ENCODE results near the gene CPB2.

CPB2 gene, protein sequence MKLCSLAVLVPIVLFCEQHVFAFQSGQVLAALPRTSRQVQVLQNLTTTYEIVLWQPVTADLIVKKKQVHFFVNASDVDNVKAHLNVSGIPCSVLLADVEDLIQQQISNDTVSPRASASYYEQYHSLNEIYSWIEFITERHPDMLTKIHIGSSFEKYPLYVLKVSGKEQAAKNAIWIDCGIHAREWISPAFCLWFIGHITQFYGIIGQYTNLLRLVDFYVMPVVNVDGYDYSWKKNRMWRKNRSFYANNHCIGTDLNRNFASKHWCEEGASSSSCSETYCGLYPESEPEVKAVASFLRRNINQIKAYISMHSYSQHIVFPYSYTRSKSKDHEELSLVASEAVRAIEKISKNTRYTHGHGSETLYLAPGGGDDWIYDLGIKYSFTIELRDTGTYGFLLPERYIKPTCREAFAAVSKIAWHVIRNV

DNA sequence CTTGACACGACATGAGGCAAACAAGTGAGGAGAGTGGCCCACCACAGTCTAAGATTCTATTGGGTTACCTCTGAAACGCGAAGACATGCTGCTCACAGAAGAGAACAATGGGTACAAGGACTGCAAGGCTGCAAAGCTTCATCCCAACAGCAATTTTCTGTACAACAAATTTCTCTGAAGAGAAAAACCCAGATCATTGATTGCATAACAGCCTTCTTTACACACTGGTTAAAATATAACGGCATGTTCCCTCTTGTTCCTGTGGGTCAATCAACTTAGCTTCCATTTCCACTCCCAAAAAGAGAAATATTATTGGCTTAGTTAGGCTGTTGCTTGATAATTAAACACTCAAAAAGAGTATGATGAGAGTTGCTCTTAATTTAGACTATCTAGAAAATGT is at the start of gene CPB2:
Gene CPB2, minus strand, starts transcription at position 166 of the 400 bp plus-strand sequence. Its CDS starts 24 bp downstream, at position 142.
- no peak for DNase-seq

DNA sequence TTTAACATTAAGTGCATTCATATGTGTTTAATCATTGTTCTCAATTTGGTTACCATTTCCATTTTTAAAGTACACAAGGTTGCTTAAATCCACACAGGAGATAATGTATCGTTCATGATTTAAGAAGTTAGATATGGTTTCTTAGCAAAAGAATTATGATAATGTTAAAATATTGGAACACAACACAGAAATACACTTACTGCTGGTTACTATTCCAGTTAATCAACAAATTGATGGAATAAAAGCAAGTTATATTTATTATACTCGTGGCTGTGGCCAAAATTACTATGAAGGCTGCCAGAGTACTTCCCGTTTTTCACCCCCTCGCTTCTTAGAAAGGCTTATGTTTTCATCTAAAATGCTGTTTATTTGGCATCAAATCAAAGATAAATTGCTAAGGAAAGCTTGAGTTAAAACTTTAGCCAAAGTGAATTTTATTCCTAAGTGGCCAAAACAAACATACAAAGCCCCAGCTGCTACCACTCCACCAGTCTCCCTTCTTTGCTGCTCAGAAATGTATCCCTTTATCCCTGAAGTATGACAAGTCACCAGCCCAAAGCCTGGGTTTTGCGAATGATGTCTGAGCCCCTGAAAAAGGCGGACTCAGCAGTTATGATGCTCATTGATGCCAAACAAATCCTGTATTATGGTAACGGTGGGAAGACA is 49.4 kb upstream of the CPB2 start:
- DNase-seq = no peak

DNA sequence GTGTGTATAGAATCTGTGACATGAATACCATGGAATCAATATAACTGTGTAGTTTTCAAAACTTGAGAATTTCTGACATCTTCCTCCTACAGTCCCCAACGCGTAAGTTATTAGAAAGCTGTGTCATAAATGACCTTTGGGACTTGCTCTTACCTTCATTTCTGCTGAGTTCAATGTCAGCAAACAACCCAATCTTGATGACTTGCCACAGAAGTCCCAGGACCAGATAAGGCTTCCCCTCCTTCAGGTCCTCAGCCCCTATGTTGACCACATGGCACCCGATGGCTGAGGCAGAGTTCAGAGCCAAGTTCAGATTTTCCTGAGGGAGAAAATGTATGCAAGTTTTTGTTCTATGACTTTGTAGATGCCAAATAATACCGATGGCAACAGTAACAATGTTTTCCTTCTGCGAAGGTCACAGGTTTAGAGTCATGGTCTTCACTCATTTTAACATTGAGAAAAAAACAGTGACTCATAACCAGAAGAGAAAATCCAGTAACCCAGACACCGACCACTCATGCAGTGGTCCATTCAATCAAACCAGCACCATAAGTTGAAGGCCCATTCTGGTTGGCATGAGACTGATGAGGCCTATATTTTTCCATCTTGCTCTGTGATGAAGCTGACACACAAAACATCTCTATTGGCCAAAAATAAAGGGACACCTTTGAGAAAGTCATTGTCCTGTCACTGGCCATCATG is 47.9 kb upstream of the CPB2 start:
- DNase-seq = no peak

DNA sequence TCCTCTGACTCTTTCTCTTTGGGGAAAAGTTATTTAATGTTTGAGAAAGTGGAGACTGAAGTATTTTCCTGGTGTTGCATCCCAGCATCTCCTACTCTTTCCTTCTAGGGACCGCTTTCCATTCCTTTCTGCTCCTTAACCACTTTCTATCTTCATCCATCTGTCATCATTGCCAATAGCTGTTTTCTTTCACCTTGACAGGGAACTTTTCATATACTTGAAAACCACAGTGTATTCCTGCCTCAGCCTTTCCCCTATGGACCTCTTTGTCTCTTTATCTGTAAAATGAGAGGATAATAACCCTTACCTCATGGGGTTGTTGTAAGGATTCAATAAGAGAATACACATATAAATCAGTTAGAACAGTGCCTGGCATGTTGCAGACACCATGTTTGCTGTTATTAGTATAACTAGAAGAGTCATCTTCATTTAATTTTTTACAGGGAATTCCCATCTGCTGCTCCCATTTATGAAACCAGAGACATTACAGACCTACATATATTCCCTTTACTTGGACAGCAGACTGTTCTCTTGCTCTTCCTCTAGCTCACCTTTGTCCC is 45.4 kb upstream of the CPB2 start:
- no peak for DNase-seq

DNA sequence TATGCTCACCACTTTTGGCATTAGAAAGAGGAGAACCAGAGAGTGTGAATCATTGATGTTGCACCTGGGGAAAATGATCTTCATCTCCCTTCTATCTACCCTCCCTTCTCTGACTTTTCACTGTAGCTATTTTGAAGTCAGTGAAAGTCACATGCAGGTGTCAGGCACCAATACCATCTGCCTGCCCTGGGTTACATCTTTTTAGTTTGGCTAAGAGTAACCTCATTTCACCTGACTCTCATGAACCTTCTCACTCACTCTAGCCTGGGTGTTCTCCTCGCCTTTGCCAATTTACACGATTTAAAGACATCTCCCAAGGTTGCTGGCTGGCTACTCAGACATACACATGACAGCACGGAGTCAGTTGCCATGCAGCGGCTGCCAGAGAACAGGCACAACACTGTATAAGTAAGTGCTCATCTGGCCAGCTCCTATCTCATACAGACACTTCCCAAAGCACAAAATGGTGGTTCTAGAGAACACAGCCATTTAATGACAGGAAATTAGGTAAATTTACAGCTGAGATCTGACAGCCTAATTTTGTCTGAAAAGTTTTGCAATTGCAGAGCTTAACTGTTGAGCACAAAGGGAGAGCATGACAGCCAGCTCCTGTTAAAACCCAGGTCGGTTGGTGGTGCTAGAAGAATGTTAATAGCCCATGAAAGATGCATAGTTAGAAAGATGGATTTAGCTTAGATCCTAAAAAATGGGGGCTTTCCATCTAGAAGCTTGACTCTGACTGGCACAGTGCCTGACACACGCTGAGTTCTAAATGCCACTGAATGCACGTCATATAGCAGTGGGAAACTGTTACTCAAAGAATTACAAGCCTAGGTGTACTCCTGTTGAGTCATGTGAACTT is 44.7 kb upstream of the CPB2 start:
- no peak for DNase-seq

DNA sequence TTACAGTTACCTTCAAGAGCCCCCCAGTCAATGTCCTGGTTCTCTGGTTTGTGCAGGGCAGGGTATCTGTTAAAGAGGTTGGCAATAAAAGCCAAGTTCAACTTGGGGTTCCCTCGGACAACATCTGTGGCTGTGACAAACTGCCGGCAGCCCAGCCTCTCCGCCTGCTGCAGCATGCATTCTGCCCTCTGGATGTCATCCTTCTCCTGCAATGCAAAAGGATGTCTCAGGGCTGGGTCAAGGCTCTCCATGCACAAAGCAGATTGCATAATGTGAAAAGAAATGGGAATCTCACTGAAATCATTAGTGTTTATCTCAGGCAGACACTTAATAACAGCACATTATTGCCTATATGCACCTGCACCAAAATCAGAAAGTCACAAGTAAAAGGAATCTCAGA is 42.1 kb upstream of the CPB2 start:
- DNase-seq = no peak

DNA sequence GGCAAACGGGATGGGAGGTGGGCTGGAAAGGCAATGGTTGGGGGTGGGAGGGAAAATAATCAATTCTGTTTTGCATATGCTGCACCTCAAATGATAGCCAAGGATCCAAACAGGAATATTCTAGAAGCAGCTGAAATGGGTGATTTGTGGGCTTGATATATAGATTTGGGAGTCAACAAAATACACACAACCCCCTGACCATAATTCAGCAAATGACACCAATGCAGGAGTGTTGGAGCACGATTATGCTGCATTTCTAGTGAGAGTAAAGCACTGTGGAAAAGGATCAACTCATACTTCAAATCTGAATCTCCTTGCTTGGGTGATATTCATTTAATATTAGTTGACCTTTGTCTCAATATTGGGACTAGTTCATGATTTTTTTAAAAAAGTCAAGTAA is 41.1 kb upstream of the CPB2 start:
- DNase-seq = no peak

DNA sequence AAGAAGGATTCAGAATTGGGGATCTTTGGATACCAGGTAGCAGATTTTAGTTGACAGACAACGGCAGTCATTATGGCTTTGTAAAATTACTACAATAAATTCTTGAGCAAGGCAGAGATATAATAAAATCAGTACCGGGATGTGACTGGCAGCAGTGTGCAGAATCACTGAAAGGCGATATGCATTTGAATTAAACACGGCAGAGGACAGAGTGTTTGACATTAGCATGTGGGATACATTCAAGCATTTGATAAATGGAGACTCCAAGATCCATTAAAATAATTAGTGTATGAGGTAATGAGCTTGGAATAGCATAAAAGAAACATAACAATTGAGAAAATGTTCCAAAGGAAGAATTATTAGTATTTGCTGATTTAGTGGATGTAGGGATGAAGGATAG is 40.3 kb upstream of the CPB2 start:
- DNase-seq = no peak

DNA sequence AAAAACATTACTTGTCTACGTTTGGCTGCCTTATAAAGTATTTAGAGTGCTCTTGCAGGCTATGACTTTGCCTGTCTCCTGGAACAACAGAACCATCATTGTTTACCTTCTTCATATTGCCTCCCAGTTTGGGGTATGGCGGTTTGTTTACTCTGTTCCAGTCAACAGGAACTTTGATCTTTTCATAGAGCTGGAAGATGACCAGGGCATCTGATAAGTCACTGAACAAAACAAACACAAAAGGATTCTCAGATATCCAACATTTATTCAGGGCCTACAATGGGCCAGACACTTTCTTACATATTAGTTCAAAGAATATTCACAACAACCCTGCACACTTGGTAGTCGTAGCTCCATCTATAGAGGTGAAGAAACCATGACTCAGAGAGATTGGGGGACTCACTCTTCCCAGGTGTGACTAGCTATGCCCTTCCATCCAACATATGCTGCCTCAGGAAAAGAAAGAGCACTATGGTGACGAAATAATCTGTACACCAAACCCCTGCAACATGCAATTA is 38.4 kb upstream of the CPB2 start:
- no peak for DNase-seq

DNA sequence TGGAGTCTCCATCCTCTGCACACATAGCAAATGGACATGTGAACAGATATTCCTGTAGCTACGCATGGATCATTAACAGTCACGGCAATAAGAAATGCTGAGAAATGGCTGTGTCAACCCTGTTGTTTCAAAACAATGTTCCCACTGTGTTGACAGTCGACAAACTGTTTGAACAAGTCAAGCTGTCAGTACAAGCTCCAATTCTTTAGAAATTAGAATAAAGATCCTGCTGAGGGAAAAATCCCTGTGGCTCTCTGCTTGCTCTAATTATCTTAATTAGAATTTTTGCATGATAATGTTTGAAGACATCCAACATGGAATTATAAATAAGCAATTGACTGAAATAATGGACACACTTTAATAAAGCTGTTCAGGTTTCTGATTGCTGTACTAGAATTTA is 37.9 kb upstream of the CPB2 start:
- DNase-seq = no peak

DNA sequence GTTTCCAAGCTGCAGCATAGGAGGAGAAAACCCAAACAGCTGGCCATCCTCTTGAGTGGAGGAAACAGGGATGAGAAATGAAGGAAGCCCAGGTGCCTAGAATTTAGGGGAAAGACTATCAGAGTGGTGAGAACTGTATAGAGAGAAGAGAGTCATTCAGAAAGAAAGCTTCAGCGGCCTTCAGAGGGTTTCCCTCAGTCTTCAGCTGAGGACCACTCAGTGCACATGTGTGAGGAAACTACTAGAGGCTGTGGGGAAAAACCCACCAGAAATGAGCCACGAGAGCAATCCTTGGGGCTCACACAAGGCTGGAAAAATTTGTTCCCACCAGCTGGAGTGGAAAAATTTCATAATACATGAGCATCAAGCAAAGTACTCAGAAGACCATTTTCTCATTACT is 35.2 kb upstream of the CPB2 start:
- DNase-seq = no peak

DNA sequence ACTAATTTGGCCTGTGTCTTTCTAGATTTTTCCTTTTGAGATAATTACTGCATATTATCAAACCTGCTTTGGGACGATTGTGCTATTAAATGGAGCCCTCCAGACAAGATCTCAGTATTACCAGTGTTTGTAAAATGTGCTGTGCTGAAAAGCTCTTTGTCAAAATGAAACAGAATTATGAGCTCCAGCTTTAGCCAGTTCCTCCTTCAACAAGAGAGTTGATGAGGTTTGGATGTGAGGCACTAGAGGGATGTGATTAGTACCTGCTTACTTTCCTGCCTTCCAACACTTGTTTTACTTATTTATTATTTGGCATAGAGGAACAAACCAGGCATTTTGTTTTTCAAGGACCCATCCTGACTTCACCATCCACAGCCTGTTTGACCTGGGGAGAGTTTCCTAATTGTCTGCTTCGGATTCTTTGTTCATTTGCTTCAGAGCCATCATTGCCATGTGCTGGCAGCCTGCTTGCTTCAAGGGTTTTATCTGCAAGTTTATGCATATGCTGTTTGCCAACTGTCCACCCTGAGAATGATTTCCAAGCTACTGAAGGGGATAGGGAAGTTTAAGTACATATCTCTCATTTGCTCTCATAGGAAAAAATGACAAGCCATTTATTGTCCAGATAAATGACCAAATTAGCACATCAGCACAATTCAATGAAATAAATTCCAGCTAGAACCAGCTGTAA is 32.9 kb upstream of the CPB2 start:
- DNase-seq = no peak

DNA sequence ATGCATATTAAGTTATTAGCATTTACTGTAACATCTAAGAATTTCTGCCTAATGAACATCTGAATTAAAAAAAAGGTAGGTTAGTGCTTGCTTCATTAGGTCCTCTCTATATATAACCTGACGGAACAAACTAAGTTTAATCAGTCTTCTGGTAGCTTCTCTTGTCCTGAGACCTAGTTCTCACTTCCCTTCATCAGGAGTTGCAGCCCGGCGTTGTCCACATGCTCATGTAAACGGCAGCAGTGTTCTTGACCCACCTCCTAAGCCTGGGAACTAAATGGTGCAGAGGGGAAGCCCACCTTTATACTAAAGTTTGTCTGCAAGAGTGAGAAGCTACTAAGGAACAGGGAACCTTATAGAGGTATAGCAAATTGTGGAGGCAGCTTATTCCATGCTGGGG is 31.9 kb upstream of the CPB2 start:
- DNase-seq = no peak

DNA sequence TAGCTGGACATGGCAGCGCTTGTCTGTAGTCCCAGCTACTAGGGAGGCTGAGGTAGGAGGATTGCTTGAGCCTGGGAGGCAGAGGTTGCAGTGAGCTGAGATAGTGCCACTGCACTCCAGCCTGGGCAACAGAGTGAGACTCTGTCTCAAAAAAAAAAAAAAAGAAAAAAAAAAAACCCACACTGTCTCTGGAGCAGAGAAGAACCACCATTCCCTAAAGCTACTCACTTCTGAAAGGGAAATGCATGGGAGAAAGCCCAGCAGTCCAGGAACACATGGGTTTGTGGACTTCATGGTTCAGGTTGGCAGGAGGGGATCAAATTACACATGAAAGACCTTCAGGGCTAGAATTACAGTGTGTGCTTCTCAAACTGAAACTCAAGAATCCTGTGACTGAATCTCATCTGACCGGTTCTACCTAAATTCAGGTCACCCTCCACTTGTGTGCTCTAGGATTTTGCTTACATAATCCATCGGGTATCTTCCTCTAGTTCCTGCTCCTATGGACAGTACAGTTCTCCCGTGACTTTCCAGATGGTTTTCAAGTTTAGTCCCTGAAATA is 30.2 kb upstream of the CPB2 start:
- DNase-seq = no peak

DNA sequence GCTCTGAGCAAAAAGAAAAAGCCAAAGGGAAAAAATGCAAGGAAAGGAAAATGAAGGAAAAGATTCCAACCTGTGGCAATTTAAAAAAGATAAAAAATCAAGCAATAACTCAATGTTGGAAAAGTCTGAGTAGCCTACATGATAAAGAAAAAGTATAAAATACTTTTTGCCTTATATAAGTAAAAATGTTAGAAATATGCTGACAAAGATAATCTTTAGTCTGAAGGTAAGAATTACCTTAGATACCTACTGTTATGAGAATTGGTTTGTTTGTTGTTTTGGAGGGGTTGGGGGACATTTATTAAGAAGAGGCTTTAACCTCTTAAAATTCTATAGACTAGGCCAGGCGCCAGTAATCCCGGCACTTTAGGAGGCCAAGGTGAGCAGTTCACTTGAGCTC is 29.7 kb upstream of the CPB2 start:
- DNase-seq = no peak

DNA sequence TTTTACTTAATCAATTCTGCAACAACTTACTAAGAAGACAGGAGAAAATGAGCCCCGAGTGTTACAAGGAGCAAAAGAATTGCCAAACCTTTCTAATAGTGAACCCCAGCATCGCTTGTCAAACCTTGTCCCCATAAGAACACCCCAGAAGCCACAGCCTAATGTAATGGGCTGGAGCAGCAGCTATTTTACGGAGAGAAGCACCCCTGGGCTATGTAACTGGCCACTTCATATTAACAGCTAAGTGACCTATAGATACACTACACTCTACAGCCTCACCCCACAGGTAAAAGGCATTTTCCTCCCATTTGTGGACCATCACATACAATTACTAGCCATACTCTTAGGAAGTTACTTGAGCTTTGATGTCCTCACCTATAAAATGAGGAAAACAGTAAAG is 27.3 kb upstream of the CPB2 start:
- DNase-seq = no peak

DNA sequence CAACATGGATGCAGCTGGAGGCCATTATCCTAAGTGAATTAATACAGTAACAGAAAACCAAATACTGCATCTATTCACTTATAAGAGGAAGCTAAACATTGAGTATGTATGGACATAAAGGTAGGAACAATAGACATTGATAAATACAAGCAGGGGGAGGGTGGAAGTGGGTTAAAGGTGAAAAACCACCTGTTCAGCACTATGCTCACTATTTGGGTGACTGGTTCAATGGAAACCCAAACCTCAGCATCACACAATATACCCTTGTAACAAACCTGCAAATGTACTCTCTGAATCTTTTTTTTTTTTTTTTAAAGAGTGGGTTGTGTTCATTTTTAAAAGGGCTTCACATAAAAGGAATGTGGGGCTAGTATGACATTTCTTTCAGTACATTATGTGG is 26.9 kb upstream of the CPB2 start:
- no peak for DNase-seq

DNA sequence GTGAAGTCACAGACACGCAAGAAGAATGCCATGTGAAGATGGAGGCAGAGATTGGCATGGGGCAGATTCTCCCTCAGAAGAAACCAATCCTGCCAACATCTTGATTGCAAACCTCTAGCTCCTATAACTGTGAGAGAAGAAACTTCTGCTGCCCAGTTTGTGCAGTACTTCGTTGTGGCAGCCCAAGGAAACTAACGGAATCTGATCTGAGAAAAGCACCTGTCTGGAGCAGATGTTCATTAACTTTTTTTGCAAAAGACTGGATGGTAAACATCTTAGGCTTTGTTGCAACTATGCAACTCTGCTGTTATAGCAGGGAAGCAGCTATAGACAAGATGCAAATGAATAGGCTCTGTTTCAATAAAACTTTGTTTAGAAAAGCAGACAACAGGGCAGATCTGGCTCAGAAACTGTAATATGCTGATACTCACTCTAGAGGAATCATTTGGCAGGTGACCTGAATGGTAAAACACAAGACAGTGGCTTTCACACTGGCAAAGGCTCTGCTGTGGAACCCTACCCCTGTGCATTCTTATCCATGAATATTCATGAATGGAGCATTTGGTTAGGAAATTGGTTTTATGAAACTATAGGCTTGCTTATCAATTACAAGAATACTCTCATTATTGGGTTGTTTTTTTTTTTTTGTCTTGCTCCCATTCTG is 25.3 kb upstream of the CPB2 start:
- no peak for DNase-seq

DNA sequence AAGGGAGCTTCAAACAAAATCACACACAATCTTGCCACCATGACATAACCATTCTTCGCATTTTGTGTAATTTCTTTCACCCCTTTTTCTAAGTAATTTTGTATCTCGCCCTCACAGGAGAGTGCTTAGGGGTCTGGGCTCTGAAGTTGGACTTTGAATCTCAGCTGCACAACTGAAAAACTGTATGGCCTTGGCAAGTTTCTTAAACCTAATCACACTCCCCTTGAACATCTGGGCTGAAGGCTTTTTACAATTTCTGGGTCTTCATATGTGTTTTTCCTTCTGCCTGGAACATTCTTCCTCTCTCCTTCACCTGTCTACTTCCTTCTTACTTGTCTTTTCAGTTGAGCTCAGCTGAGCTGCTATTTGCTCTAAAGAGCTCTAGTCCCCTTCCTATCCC is 24.3 kb upstream of the CPB2 start:
- DNase-seq = no peak

DNA sequence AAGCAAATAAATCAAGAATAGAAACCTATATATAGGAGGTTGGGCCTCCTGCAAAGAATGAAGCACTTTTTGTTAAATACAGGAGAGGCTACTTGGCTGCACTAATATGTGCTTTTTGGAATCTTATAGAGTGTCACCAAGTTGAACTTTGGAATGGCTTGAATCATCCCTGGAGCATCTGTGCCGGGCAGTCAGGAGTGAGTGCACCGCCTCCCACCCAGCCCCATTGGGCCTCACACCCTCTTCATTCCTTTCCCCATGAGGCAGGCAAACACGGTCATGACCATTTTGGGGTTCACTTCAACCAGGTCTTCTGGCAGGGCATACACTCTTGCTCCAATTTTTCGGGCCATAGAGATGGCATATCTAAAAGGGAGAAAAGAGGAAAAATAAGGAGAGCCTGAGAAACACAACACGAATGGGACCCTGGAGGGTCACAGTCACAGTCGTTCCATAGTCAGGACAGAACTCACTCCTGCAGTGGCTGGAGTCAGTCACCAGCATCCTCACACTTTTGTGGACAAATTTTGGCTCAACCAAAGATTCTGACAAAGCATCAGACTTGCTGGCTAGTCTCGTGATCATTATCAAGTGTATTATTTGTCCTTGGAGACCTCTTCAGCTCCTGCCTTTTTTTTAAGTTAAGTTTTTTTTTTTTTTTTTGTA is 22.7 kb upstream of the CPB2 start:
- no peak for DNase-seq

Measured in activated CD4-positive, alpha-beta T cell treated with anti-CD3 and anti-CD28 coated beads, Interleukin-10, Interleukin-2, amounts not matched to agents 100 ng/mL and 50 ng/mL, durations not matched to agents 16 hours and 8 hours (primary cell).